ENCODE results near the gene DCX. TPM values are rescaled to one million over a fixed set of nuclear protein-coding genes. Genes with fewer than 3 reads are reported as not detected.

DCX gene
- total RNA-seq, 1 donor from 2014 or later, result 6.1 TPM

GRCh38 chrX:111407948-111408347, 4.0 kb downstream of the DCX start:
- Mint-ChIP-seq H3K27ac (no peak overlapping the region), H3K27me3 (ENCODE audit: low read depth) (peaks cover 3% of the 10 kb centered on the region), H3K4me3 (no peak overlapping the region), H3K9me3 (no peaks in the 10 kb centered on the region), H3K36me3 (no peaks in the 10 kb centered on the region), H3K4me1 (peaks cover 21% of the 10 kb centered on the region)
- no peak for DNase-seq (ENCODE audit: low spot score in 2 of 2, unreplicated experiment in 2 of 2)
- no peak for TF ChIP-seq CTCF (IDR thresholded peaks at IDR 0.05; ENCODE audit: unreplicated experiment)

- no peak overlapping the region for H3K27ac Mint-ChIP-seq
- H3K4me1 Mint-ChIP-seq, result no peaks in the 10 kb centered on the region
- peaks cover 5% of the 10 kb centered on the region for H3K27me3 Mint-ChIP-seq (ENCODE audit: low read depth)
- H3K4me3 Mint-ChIP-seq, result no peak overlapping the region
- no peak for TF ChIP-seq CTCF (IDR thresholded peaks at IDR 0.05; ENCODE audit: unreplicated experiment)
- no peaks in the 10 kb centered on the region for H3K36me3 Mint-ChIP-seq
- no peaks in the 10 kb centered on the region for H3K9me3 Mint-ChIP-seq
- no peak for DNase-seq (ENCODE audit: low spot score in 2 of 2, unreplicated experiment in 2 of 2)
Observed at GRCh38 chrX:111402344-111402743, 9.6 kb downstream of the DCX start.

- Mint-ChIP-seq H3K4me3 (no peak overlapping the region), H3K27me3 (ENCODE audit: low read depth) (peaks cover 1% of the 10 kb centered on the region), H3K9me3 (peaks cover 10% of the 10 kb centered on the region), H3K27ac (no peak overlapping the region), H3K4me1 (no peaks in the 10 kb centered on the region), H3K36me3 (no peaks in the 10 kb centered on the region)
- DNase-seq (ENCODE audit: low spot score in 2 of 2, unreplicated experiment in 2 of 2), result no peak
- no peak for TF ChIP-seq CTCF (IDR thresholded peaks at IDR 0.05; ENCODE audit: unreplicated experiment)
Observed at GRCh38 chrX:111395149-111395548, 16.8 kb downstream of the DCX start.

- Mint-ChIP-seq H3K9me3 (peaks cover 10% of the 10 kb centered on the region), H3K27ac (no peak overlapping the region), H3K4me3 (no peak overlapping the region), H3K27me3 (ENCODE audit: low read depth) (no peaks in the 10 kb centered on the region), H3K4me1 (no peaks in the 10 kb centered on the region), H3K36me3 (no peaks in the 10 kb centered on the region)
- no peak for DNase-seq (ENCODE audit: low spot score in 2 of 2, unreplicated experiment in 2 of 2)
- TF ChIP-seq CTCF (IDR thresholded peaks at IDR 0.05; ENCODE audit: unreplicated experiment), result no peak
Observed at GRCh38 chrX:111394569-111394968, 17.4 kb downstream of the DCX start.

GRCh38 chrX:111387470-111388070, 24.4 kb downstream of the DCX start:
- TF ChIP-seq CTCF (IDR thresholded peaks at IDR 0.05; ENCODE audit: unreplicated experiment), result no peak
- peaks cover 3% of the 10 kb centered on the region for H3K27me3 Mint-ChIP-seq (ENCODE audit: low read depth)
- no peaks in the 10 kb centered on the region for H3K4me1 Mint-ChIP-seq
- no peak overlapping the region for H3K27ac Mint-ChIP-seq
- H3K4me3 Mint-ChIP-seq, result no peak overlapping the region
- no peaks in the 10 kb centered on the region for H3K36me3 Mint-ChIP-seq
- DNase-seq (ENCODE audit: low spot score in 2 of 2, unreplicated experiment in 2 of 2), result no peak
- H3K9me3 Mint-ChIP-seq, result peaks cover 5% of the 10 kb centered on the region

Data from mesothelial cell of epicardium (in vitro differentiated cells).